A673 (cell line): Measurements from ENCODE around the gene MPPE1. TPM values are rescaled to one million over a fixed set of nuclear protein-coding genes. Genes with fewer than 3 reads are reported as not detected.

Experiments
- BruUV-seq: library from RNA; stranded (reverse); fragments of 400-500 nt; replicated peaks from 2 replicates; lab custom pipeline; 2021; lab: Mats Ljungman, UMichigan
- CTCF ChIA-PET: fragments of 300-600 bp; sonication (Branson Sonifier 250); formaldehyde crosslinking; loops from one replicate; lab custom pipeline; 2022; ENCODE audit warnings: antibody characterized with exemption; lab: Charles Lee
- POLR2A ChIA-PET: fragments of 300-600 bp; sonication (Branson Sonifier 250); formaldehyde crosslinking; loops from one replicate; lab custom pipeline; 2022; ENCODE audit warnings: antibody characterized with exemption; ENCODE audit not compliant: low non-redundant PET; lab: Charles Lee
- DNase-seq: peaks from one replicate; pipeline ENCODE4 v3.0.0-alpha.2; 2015; ENCODE audit warnings: low spot score
- H3K27ac ChIP-seq: fragments of 200-600 bp; sonication (generic); 2 replicates; pipeline ENCODE4 v1.5.1; 2016; ENCODE audit warnings: mixed run types, low read depth, mild to moderate bottlenecking, mixed read lengths, antibody characterized with exemption, low read length; ENCODE audit not compliant: poor library complexity, severe bottlenecking
- H3K27me3 ChIP-seq: fragments of 200-600 bp; sonication (generic); replicated peaks from 2 replicates; pipeline ENCODE4 v1.6.1; 2017; ENCODE audit warnings: mixed run types, low read depth, mild to moderate bottlenecking, mixed read lengths, antibody characterized with exemption, low read length; ENCODE audit not compliant: insufficient read depth, poor library complexity
- H3K36me3 ChIP-seq: fragments of 200-600 bp; sonication (generic); 2 replicates; pipeline ENCODE4 v1.6.1; 2016; ENCODE audit warnings: mixed run types, mild to moderate bottlenecking, mixed read lengths, antibody characterized with exemption, low read length; ENCODE audit not compliant: insufficient read depth, poor library complexity, severe bottlenecking
- H3K4me1 ChIP-seq: fragments of 200-600 bp; sonication (generic); 2 replicates; pipeline ENCODE4 v1.6.1; 2017; ENCODE audit warnings: mixed run types, mild to moderate bottlenecking, mixed read lengths, antibody characterized with exemption, low read length; ENCODE audit not compliant: insufficient read depth, poor library complexity, severe bottlenecking
- H3K4me3 ChIP-seq: fragments of 200-600 bp; sonication (generic); 2 replicates; pipeline ENCODE4 v1.5.1; 2016; ENCODE audit warnings: low read depth, mixed run types, mild to moderate bottlenecking, mixed read lengths, low read length; ENCODE audit not compliant: poor library complexity, severe bottlenecking
- H3K9me3 ChIP-seq: fragments of 200-600 bp; sonication (generic); 2 replicates; pipeline ENCODE4 v1.6.1; 2016; ENCODE audit warnings: mixed run types, low read depth, mild to moderate bottlenecking, mixed read lengths, antibody characterized with exemption, low read length; ENCODE audit not compliant: poor library complexity, severe bottlenecking
- EZH2 ChIP-seq: fragments of 200-600 bp; sonication (generic); IDR thresholded peaks from 2 replicates; pipeline ENCODE4 v1.6.1; 2017; ENCODE audit warnings: borderline replicate concordance, low read depth, mild to moderate bottlenecking, mixed read lengths, antibody characterized with exemption, low read length; ENCODE audit not compliant: poor library complexity, severe bottlenecking
- intact Hi-C: fragments of 100-400 bp; cut with micrococcal nuclease; formaldehyde crosslinking; loops from one replicate; pipeline ENCODE4 v1.10.0; 2022; ENCODE audit not compliant: unreplicated experiment
- total RNA-seq: library from RNA; stranded (reverse); gene quantifications from 2 replicates; pipeline ENCODE4 v1.2.3, GENCODE V29; 2021
- TF ChIP-seq, protein P1 (sequence below): fragments of 300-800, 200-600 bp; sonication (generic); conservative IDR thresholded peaks from 2 replicates; pipeline ENCODE4 v1.5.1; 2017; ENCODE audit warnings: low read depth, mild to moderate bottlenecking, antibody characterized with exemption, low read length, moderate library complexity, mixed read lengths

MPPE1 gene
- total RNA-seq, 1 experiment from 2014 or later = 17.6 TPM

DNA sequence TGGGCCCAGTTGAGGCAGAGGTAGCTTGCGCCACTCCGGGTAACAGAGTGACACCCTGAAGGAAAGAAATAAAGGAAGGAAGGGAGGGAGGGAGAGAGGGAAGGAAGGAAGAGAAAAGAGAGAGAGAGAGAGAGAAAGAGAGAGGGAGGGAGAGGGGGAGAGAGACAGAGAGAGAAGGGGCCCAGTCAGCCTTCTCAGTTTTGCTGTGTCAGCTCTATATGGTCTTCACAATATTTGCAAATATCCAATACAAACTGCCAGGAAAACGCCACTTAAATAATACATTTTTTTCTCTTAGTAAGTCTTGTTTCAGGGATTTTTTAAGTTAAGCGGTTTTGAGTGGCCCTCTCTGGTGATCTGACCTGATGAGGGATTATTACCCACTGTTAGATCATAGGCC, 62.5 kb downstream of the MPPE1 start:
- ChIA-PET POLR2A (interaction anchor here (0.7 kb wide), 1 partner anchor 10 kb away, joined by 13 read pairs; no protein-coding TSS in a partner anchor), CTCF (no interaction called here)
- TF ChIP-seq, protein P1, sequence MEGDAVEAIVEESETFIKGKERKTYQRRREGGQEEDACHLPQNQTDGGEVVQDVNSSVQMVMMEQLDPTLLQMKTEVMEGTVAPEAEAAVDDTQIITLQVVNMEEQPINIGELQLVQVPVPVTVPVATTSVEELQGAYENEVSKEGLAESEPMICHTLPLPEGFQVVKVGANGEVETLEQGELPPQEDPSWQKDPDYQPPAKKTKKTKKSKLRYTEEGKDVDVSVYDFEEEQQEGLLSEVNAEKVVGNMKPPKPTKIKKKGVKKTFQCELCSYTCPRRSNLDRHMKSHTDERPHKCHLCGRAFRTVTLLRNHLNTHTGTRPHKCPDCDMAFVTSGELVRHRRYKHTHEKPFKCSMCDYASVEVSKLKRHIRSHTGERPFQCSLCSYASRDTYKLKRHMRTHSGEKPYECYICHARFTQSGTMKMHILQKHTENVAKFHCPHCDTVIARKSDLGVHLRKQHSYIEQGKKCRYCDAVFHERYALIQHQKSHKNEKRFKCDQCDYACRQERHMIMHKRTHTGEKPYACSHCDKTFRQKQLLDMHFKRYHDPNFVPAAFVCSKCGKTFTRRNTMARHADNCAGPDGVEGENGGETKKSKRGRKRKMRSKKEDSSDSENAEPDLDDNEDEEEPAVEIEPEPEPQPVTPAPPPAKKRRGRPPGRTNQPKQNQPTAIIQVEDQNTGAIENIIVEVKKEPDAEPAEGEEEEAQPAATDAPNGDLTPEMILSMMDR = no peak
- no peak for TF ChIP-seq EZH2
- H3K9me3 ChIP-seq = no peaks in the 10 kb centered on the region
- peaks cover 4% of the 10 kb centered on the region for H3K27me3 ChIP-seq
- H3K4me1 ChIP-seq = peaks cover 3% of the 10 kb centered on the region
- intact Hi-C loops = no loop called here
- no peak overlapping the region for H3K4me3 ChIP-seq
- BruUV-seq = no TSS peak
- H3K36me3 ChIP-seq = no peaks in the 10 kb centered on the region
- no peak overlapping the region for H3K27ac ChIP-seq
- no peak for DNase-seq

DNA sequence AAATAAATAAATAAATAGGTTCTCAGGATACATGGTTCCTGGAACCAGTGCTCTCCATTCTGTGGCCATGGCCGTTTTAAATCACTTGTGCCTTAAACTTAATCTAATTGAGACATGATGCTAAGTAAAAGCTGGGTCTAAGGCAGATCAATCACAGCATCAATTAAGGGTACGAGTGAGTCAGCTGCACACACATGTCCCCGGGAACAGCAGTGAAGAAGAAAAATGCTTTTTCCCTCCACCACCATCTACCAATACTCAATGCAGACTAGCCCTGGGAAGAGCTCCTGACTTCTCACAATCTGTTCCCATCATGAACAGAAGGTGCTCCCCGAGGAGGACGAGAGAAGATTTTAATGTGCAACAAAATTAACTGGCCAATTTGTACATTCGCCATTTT, 63.7 kb downstream of the MPPE1 start:
- CTCF ChIA-PET = no interaction called here
- BruUV-seq = no TSS peak

DNA sequence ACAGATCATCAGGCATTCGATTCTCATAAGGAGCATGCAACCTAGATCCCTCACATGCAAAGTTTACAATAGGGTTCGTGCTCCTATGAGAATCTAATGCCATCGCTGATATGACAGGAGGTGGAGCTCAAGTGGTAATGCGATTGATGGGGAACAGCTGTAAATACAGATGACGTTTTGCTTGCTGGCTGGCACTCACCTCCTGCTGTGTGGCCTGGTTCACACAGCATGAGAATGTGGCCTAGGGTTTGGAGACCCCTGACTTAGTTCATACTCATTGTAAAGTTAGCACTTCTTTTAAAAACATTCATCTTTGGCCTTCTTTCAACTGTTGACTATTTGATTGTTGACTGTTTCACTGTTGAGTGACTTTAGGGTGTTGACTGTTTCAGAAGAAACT, 65.6 kb downstream of the MPPE1 start:
- no peak for DNase-seq
- ChIA-PET CTCF (no interaction called here), POLR2A (no interaction called here)
- no TSS peak for BruUV-seq
- intact Hi-C loops = no loop called here
- no peaks in the 10 kb centered on the region for H3K4me1 ChIP-seq
- no peak overlapping the region for H3K27ac ChIP-seq
- no peak overlapping the region for H3K4me3 ChIP-seq
- no peaks in the 10 kb centered on the region for H3K27me3 ChIP-seq
- no peaks in the 10 kb centered on the region for H3K36me3 ChIP-seq
- no peaks in the 10 kb centered on the region for H3K9me3 ChIP-seq
- TF ChIP-seq EZH2 = no peak

More for the DNA sequence above, 63.7 kb downstream of the MPPE1 start:
- no peak for TF ChIP-seq EZH2
- TF ChIP-seq, protein P1 = no peak
- no peak for DNase-seq
- POLR2A ChIA-PET = no interaction called here
- H3K27me3 ChIP-seq = peaks cover 4% of the 10 kb centered on the region
- no peak overlapping the region for H3K4me3 ChIP-seq
- H3K27ac ChIP-seq = no peak overlapping the region
- intact Hi-C loops = no loop called here
- H3K4me1 ChIP-seq = no peaks in the 10 kb centered on the region
- no peaks in the 10 kb centered on the region for H3K9me3 ChIP-seq
- H3K36me3 ChIP-seq = no peaks in the 10 kb centered on the region

DNA sequence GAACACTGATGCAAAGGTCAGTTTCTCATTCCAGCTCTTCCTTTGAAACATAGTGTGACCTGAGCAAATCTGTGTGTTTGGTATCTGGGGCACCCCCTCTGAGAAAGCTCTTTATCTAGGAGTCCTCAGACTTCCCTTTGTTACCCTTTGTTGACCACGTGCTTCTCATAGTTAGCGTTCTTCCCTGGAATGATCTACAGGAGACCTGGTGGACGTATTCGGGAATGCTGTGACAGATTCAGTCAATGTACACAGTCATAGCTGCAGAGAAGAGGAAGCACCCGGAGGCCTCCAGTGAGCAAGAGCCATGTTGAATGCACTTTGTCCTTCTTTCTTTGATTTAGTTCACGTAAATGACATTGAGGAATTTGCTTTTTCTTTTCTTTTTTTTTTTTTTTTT, 67.6 kb downstream of the MPPE1 start:
- DNase-seq = no peak
- H3K4me3 ChIP-seq = no peak overlapping the region
- H3K9me3 ChIP-seq = no peaks in the 10 kb centered on the region
- H3K4me1 ChIP-seq = no peaks in the 10 kb centered on the region
- ChIA-PET CTCF (no interaction called here), POLR2A (no interaction called here)
- H3K27ac ChIP-seq = no peak overlapping the region
- no peaks in the 10 kb centered on the region for H3K27me3 ChIP-seq
- BruUV-seq = no TSS peak
- no peak for TF ChIP-seq EZH2
- TF ChIP-seq, protein P1 = no peak
- intact Hi-C loops = no loop called here
- H3K36me3 ChIP-seq = no peaks in the 10 kb centered on the region
